ENCODE results near the gene GPR55. TPM values are rescaled to one million over a fixed set of nuclear protein-coding genes. Genes with fewer than 3 reads are reported as not detected.

Gene GPR55
- total RNA-seq, 1 donor from 2014 or later, result not detected

DNA sequence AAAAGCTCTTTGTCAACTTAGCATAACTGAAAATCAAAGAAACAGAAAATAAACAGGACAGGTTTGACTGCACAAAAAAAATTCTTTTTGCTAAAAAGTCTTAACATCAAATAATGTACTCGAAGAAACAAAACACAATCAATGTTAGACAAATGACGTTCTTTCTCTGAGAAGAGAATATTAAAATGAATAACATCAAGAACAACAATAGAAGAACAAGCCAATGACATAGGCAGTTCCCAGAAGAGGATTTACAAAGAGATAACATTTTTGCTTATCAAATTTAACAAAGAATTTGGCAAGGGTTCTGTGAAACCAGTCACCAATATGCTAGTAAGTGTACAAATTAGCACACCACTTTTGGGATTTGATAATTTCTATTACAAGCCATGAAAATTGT lies 5.8 kb downstream of the GPR55 start:
- Mint-ChIP-seq H3K36me3 (no peaks in the 10 kb centered on the region), H3K27ac (no peak overlapping the region), H3K9me3 (no peaks in the 10 kb centered on the region)

GRCh38 chr2:230916218-230916617 lies 8.8 kb downstream of the GPR55 start:
- no peaks in the 10 kb centered on the region for H3K4me1 Mint-ChIP-seq (ENCODE audit: unreplicated experiment)
- no peak overlapping the region for H3K4me3 Mint-ChIP-seq
- H3K9me3 Mint-ChIP-seq, result no peaks in the 10 kb centered on the region
- peaks cover 3% of the 10 kb centered on the region for H3K27me3 Mint-ChIP-seq
- no peak overlapping the region for H3K27ac Mint-ChIP-seq
- H3K36me3 Mint-ChIP-seq, result no peaks in the 10 kb centered on the region
- DNase-seq (ENCODE audit: extremely low spot score, unreplicated experiment), result no peak
- TF ChIP-seq CTCF (conservative IDR thresholded peaks at IDR 0.05), result no peak

More for the DNA sequence above, 5.8 kb downstream of the GPR55 start:
- TF ChIP-seq CTCF (conservative IDR thresholded peaks at IDR 0.05), result no peak
- no peak for DNase-seq (ENCODE audit: extremely low spot score, unreplicated experiment)
- no peaks in the 10 kb centered on the region for H3K4me1 Mint-ChIP-seq (ENCODE audit: unreplicated experiment)
- H3K27me3 Mint-ChIP-seq, result peaks cover 7% of the 10 kb centered on the region
- no peak overlapping the region for H3K4me3 Mint-ChIP-seq

GRCh38 chr2:230915319-230915718 lies 9.7 kb downstream of the GPR55 start:
- no peaks in the 10 kb centered on the region for H3K9me3 Mint-ChIP-seq
- no peaks in the 10 kb centered on the region for H3K4me1 Mint-ChIP-seq (ENCODE audit: unreplicated experiment)
- no peaks in the 10 kb centered on the region for H3K36me3 Mint-ChIP-seq
- peaks cover 6% of the 10 kb centered on the region for H3K27me3 Mint-ChIP-seq
- H3K27ac Mint-ChIP-seq, result no peak overlapping the region
- TF ChIP-seq CTCF (conservative IDR thresholded peaks at IDR 0.05), result no peak
- no peak overlapping the region for H3K4me3 Mint-ChIP-seq
- DNase-seq (ENCODE audit: extremely low spot score, unreplicated experiment), result no peak

DNA sequence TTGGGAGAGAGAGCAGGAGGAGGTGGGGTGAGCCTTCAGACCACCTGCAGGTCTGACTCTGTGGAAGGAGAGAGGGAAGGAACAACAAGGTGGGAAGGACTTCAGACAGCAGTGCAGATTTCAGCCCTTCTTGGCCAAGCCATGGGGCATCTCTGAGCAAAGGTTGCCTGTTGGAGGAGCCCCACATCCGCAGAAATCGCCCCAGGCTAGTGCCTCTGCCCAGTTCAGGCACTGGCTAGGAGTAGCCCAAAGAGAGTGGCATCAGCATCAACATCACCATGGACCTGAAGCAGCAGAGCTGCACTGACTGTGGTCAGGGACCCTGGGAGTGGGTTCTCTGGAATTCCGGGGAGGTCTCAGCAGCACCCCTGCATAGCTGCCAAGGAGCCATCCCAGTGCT lies 10.2 kb downstream of the GPR55 start:
- no peak for TF ChIP-seq CTCF (conservative IDR thresholded peaks at IDR 0.05)
- Mint-ChIP-seq H3K27ac (no peak overlapping the region), H3K9me3 (no peaks in the 10 kb centered on the region), H3K36me3 (no peaks in the 10 kb centered on the region), H3K4me3 (no peak overlapping the region), H3K27me3 (peaks cover 6% of the 10 kb centered on the region), H3K4me1 (ENCODE audit: unreplicated experiment) (no peaks in the 10 kb centered on the region)
- no peak for DNase-seq (ENCODE audit: extremely low spot score, unreplicated experiment)

GRCh38 chr2:230913406-230914143 lies 11.5 kb downstream of the GPR55 start:
- Mint-ChIP-seq H3K27me3 (peaks cover 6% of the 10 kb centered on the region), H3K4me3 (no peak overlapping the region), H3K4me1 (ENCODE audit: unreplicated experiment) (peaks cover 3% of the 10 kb centered on the region), H3K27ac (no peak overlapping the region), H3K36me3 (no peaks in the 10 kb centered on the region), H3K9me3 (no peaks in the 10 kb centered on the region)
- no peak for DNase-seq (ENCODE audit: extremely low spot score, unreplicated experiment)
- TF ChIP-seq CTCF (conservative IDR thresholded peaks at IDR 0.05), result peak; percentile 69

All from type B pancreatic cell (in vitro differentiated cells).